ENCODE results near the gene LAMC3.

The LAMC3 gene

DNA sequence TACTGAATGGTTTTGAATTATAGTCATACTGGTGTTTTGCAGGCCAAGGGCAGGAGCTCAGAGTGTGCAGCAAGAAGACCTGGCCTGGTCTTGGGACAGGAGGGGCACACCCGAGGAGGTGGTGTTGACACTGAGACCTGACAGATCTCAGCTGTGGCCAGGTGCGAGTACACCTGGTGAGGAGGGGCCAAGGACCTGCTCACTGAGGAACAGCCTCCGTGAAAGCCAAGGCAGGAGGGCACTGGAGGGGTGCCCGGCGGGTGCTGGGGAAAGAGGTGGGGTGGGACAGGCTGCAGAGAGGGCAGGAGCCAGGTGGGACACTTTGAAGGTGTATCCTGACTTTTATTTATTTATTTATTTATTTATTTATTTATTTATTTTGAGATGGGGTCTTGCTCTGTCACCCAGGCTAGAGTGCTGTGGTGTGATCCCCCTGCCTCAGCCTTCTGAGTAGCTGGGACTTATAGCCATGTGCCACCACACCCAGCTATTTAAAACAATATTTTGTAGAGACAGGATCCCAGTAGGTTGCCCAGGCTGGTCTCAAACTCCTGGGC lies 23.3 kb upstream of the LAMC3 start:
- TF ChIP-seq, protein P1, sequence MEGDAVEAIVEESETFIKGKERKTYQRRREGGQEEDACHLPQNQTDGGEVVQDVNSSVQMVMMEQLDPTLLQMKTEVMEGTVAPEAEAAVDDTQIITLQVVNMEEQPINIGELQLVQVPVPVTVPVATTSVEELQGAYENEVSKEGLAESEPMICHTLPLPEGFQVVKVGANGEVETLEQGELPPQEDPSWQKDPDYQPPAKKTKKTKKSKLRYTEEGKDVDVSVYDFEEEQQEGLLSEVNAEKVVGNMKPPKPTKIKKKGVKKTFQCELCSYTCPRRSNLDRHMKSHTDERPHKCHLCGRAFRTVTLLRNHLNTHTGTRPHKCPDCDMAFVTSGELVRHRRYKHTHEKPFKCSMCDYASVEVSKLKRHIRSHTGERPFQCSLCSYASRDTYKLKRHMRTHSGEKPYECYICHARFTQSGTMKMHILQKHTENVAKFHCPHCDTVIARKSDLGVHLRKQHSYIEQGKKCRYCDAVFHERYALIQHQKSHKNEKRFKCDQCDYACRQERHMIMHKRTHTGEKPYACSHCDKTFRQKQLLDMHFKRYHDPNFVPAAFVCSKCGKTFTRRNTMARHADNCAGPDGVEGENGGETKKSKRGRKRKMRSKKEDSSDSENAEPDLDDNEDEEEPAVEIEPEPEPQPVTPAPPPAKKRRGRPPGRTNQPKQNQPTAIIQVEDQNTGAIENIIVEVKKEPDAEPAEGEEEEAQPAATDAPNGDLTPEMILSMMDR (IDR thresholded peaks at IDR 0.05) = no peak

DNA sequence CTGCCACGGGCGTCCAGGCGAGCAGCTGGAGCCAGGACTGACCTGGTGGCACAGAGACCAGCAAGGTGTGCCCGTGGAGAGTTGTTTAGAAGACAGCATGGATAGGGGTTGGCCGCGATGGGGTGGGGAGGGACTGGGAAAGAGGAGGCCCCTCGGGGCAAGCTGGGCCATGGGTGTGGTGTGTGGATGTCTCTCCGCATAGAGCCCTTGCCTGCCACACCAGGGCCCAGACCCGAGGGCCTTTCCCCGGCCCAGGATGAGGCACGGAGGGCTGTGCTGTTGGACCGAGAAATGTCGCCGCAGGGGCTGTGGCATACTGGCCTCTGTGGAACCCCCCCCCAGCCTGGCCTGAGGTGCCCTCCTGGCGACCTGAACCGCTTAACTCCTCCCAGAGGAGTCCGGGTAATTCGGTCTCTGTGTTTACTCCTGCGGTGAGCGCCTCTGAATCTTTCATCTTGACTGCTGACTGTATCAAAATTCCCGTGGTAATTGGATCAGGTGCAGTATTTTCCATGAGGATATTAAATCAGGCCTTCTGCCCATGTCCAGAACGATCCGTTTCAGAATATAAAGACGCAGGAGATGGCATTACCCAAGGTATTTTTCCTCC lies 22.5 kb upstream of the LAMC3 start:
- TF ChIP-seq, protein P1 (IDR thresholded peaks at IDR 0.05) = no peak

- TF ChIP-seq, protein P1 (IDR thresholded peaks at IDR 0.05) = no peak
Observed at GRCh38 chr9:130987054-130987453, 21.9 kb upstream of the LAMC3 start.

- TF ChIP-seq, protein P1 (IDR thresholded peaks at IDR 0.05) = no peak
Observed at GRCh38 chr9:130987738-130988399, 21.1 kb upstream of the LAMC3 start.

GRCh38 chr9:130988400-130988747 lies 20.6 kb upstream of the LAMC3 start:
- TF ChIP-seq, protein P1 (IDR thresholded peaks at IDR 0.05) = no peak

DNA sequence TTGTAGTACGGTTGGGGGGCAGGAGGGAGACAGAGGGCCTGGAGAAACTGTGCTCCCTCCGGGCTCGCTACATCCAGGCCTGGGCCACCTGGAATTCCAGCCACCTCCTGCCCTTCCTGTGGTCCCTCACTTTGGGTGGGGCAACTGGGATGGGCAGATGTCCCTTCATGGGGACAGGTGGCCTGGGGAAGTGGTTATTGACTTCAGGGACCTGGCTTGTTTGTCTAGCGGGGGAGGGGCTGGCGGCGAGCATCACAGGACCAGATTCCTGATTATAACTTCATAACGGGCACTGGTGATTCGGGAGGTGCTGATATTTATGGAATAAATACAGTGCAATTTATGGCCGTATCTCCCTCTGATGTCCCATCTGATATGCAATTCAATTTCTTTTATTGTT lies 20.1 kb upstream of the LAMC3 start:
- TF ChIP-seq, protein P1 (IDR thresholded peaks at IDR 0.05) = no peak

GRCh38 chr9:130989391-130989790 lies 19.6 kb upstream of the LAMC3 start:
- TF ChIP-seq, protein P1 (IDR thresholded peaks at IDR 0.05) = no peak
